Fibroblast of the conjunctiva (primary cell): ENCODE data around the gene UBE3C.

Source experiments
- DNase-seq: peaks from one replicate; pipeline ENCODE4 v3.0.0-alpha.2; 2010; ENCODE audit warnings: low read depth

UBE3C gene

DNA sequence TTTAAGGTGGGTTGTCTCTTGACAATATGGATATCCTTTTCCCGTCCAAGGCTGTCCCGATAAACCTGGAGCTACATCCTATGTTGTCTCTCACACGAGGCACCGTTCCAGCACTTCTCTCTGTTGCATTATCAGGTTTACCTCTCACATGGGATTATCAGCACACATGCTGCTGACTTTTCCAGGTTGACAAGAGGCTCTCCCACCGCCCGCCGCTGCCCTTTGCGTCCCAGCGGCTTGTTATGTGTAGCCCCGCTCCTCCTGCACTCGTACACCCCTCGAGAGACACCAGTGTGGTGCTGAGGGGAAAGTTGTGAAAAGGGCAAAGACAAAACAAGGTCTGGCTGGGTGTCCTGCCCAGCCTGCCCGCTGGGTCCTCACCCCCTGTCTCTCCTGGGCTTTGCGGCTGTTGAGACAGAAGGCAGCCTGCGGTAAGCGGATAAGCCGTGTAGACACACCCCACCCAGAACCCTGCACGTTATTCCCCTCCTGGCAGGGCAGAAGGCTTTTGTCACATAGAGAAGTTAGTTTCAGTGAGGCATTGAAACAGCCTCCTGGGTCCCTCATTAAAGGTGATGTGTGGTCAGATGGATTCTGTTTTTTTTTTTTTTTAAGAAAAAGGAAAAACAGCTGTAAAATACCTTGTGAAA lies 38.7 kb downstream of the UBE3C start:
- DNase-seq: no peak

DNA sequence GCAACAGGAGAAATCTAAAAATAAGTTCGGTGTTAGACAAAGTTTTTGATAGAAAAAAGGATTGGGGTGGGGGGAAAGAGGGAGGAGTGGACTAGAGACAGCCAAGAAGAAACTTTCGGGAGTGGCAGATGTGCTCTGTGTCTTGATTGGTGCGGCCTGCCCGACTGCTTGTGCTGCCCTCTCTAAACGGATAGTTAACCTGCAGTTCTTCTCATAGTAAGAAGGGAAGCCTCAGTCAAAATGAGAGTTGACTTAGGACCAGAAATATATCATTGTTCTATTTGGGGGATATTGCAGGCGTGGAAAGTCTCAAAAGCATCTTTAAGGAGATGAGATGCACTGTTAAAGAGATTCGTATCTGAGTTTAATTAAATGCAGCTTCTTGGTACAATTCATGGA lies 39.3 kb downstream of the UBE3C start:
- DNase-seq: no peak

GRCh38 chr7:157183832-157184231 lies 45.1 kb downstream of the UBE3C start:
- no peak for DNase-seq

DNA sequence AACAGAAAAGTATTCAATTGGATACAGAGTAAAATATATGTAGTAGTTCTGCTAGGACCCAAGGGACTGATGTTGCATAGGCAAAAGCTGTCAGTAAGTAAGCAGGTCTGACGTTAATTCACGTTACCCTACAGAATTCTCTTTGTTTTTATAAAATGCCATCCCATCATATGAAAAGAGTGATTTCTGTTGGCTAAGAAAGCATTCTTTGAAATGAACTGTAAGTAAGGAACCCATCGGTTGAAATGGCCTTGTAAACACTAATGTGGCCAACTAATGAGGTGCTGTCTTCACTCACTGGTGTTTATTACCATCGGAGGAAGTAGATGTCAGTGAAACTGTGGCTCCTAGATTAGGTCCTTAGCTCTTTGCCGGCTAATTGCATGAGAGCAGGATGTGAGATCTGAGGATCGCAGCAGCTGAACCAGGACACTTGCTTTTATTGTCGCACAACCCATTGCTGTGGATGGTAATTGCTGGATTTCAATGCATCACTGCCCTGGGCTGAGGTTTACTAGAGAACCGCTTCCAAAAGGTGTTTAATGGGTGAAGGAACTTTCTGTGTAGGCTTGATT lies 49.5 kb downstream of the UBE3C start:
- no peak for DNase-seq

DNA sequence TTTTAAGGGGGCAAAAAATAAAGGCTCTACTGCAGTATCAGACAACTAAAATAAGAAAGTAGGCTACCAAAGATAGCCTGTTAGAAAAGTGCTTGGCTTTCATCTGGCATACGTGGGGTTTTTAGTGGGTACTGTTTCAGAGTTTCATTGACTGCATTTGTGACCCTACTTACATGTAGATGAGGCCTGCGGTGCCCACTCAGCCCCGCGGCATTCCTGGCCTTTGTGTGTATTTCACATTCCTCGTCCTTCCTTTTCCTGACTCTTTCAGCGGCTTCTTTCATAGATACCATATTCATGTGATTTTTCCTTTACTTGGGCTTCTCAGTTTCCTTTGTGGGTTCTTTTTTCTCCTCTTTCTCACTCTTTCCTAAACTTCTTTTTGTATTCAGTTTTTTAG lies 50.7 kb downstream of the UBE3C start:
- DNase-seq: no peak

- no peak for DNase-seq
Observed at GRCh38 chr7:157192861-157193260, 54.1 kb downstream of the UBE3C start.

GRCh38 chr7:157193274-157193673 lies 54.5 kb downstream of the UBE3C start:
- DNase-seq: no peak

GRCh38 chr7:157194948-157195347 lies 56.2 kb downstream of the UBE3C start:
- no peak for DNase-seq

GRCh38 chr7:157195868-157196267 lies 57.1 kb downstream of the UBE3C start:
- no peak for DNase-seq

GRCh38 chr7:157204134-157204533 lies 65.4 kb downstream of the UBE3C start:
- DNase-seq: no peak

DNA sequence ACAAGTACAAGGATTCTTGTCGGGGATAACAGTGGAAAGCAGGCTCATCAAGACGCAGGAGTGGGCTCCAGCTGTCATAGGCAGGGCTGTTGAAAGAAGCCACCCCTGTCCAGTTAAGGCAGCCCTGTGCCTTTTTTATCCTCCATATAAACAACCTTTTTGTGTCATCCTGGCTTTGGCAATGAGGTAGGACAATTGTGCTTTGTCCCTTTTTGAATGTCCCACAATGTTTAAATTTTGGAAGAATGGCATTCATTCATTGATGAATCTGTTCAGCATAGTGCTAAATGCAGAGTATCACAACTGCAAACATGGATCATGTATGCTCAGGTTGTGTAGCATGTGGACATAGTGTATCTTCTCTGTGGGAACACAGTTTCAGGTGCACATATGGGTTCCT lies 66.7 kb downstream of the UBE3C start:
- no peak for DNase-seq

- DNase-seq: no peak
Observed at GRCh38 chr7:157208571-157209413, 70.1 kb downstream of the UBE3C start.

- no peak for DNase-seq
Observed at GRCh38 chr7:157210682-157211081, 72.0 kb downstream of the UBE3C start.

- no peak for DNase-seq
Observed at GRCh38 chr7:157211690-157212089, 73.0 kb downstream of the UBE3C start.

- DNase-seq: no peak
Observed at GRCh38 chr7:157219154-157219553, 80.4 kb downstream of the UBE3C start.

DNA sequence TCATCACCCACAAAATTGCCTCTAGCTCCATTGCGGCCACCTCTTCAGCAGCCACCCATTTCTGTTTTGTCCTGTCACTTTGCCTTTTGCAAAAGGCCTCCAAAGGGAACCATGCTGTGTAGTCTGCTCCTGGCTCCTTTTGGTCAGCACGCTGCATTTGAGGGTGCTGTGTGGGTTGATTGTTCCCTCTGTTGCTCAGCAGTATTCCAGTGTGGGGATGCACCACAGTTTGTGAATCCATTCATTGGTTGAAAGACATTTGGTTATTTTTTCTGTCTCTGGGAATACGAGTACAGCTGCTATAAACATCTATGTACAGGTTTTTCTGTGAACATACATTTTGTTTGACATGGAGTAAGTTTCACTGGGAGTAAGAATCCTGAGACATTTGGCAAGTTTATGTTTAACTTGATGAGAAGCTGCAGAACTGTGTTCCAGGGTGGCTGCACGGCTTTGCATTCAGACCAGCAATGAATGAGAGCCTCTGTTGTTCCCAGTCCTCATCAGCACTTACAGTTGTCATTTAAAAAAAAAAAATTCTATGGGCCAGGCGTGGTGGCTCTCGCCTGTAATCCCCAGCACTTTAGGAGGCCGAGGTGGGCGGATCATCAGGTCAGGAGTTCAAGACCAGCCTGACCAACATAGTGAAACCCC lies 82.3 kb downstream of the UBE3C start:
- no peak for DNase-seq

DNA sequence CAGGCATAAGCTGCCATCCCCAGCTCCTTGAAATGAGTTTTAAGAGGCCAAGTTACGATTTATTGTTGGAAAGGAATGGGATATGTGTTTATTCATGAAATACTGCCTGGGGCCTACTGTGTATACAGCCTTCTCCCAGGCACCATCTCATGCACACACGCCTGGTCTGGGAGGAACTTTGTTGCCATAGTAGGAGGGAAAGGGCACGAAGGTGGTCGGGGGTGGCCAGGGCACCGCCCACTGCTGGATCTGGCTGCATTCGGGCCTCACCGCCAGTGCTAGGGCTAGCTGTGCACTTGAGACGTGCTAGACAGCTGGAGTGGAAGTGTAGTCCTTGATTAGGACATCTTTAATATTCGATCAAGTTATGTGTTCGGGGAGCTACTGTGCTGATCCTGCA lies 84.0 kb downstream of the UBE3C start:
- DNase-seq: no peak

GRCh38 chr7:157224627-157225026 lies 85.9 kb downstream of the UBE3C start:
- DNase-seq: peak; percentile 32

- no peak for DNase-seq
Observed at GRCh38 chr7:157228864-157229422, 90.2 kb downstream of the UBE3C start.

DNA sequence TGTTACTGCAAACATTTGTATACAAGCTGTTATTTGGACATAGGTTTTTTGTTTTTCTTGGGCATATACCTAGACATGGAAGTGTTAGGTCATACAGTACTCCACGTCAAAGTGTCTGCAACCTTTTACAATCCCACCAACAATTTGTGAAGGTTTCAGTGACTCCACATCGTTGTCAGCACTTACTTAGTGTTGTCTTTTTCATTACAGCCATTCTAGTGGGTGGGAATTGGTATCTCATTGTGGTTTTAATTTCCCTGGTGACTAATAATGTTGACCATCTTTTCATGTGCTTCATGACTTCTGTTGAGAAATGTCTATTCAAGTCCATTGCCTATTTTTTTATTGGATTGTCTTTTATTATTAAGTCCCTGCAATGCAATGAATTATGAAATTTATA lies 95.0 kb downstream of the UBE3C start:
- DNase-seq: no peak

GRCh38 chr7:157234271-157234670 lies 95.5 kb downstream of the UBE3C start:
- peak; percentile 70 for DNase-seq
